Sigmoid colon (tissue), 3 donors: ENCODE results near the gene LUZP2.

Experiments
- POLR2A ChIP-seq, 2 donors: fragments of 450-650 bp; IDR thresholded peaks; one replicate each; pipeline ENCODE4 v1.6.1; 2016; ENCODE audit warnings: antibody characterized with exemption in 2 of 2, mild to moderate bottlenecking in 2 of 2, moderate library complexity in 2 of 2
- TF ChIP-seq, protein P1 (sequence below), 4 experiments: fragments of 450-650 bp in 3 of 4; fragments of 200-600 bp in 1 of 4; IDR thresholded peaks; one replicate each; pipeline ENCODE4 v1.5.1; 2016 to 2019; ENCODE audit warnings: antibody characterized with exemption in 4 of 4, mild to moderate bottlenecking in 3 of 4, moderate library complexity in 2 of 4

DNA sequence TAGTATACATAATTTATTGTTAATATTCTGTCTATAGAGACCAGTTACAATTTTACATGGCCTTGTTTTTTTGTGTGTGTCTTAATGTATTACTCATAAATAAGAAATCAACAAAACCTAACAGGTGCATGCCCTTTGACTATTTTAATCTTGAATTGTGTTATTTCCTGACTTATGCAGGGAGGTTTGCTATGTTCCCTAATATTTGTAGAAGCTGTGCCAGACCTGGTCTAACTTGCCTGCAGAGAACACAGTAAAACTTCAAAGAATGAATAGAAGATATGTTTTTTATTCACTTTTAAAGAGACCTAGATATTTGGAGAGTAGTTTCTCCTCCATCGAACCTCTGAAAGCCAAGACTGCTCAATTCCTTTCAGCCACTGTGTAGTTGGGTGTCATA is 234.7 kb downstream of the LUZP2 start:
- TF ChIP-seq POLR2A (IDR thresholded peaks at IDR 0.05), result no peak
- TF ChIP-seq, protein P1, sequence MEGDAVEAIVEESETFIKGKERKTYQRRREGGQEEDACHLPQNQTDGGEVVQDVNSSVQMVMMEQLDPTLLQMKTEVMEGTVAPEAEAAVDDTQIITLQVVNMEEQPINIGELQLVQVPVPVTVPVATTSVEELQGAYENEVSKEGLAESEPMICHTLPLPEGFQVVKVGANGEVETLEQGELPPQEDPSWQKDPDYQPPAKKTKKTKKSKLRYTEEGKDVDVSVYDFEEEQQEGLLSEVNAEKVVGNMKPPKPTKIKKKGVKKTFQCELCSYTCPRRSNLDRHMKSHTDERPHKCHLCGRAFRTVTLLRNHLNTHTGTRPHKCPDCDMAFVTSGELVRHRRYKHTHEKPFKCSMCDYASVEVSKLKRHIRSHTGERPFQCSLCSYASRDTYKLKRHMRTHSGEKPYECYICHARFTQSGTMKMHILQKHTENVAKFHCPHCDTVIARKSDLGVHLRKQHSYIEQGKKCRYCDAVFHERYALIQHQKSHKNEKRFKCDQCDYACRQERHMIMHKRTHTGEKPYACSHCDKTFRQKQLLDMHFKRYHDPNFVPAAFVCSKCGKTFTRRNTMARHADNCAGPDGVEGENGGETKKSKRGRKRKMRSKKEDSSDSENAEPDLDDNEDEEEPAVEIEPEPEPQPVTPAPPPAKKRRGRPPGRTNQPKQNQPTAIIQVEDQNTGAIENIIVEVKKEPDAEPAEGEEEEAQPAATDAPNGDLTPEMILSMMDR (IDR thresholded peaks at IDR 0.05), result no peak
